Right atrium auricular region (tissue), 2 donors: ENCODE data around the gene CACNA1B. TPM values are rescaled to one million over a fixed set of nuclear protein-coding genes. Genes with fewer than 3 reads are reported as not detected.

Experiments used
- DNase-seq: peaks from one replicate; pipeline ENCODE4 v3.0.0-alpha.2; 2019; ENCODE audit warnings: low spot score
- H3K27ac ChIP-seq, 2 donors: fragments of 200-600 bp; sonication (generic); 1 replicate in 1 of 2; 2 replicates in 1 of 2; pipeline ENCODE4 v1.5.1; 2016 to 2019
- H3K27me3 ChIP-seq, 2 donors: fragments of 200-600 bp; sonication (generic); one replicate each; pipeline versions ENCODE4 v1.5.1 to v1.6.0; 2017 to 2019
- H3K36me3 ChIP-seq: fragments of 200-600 bp; sonication (generic); one replicate; pipeline ENCODE4 v1.5.1; 2016
- H3K4me1 ChIP-seq, 2 donors: fragments of 200-600 bp; sonication (generic); one replicate each; pipeline versions ENCODE4 v1.5.1 to v1.6.0; 2017 to 2019
- H3K4me3 ChIP-seq, 2 donors: fragments of 200-600 bp; sonication (generic); 1 replicate in 1 of 2; 2 replicates in 1 of 2; pipeline ENCODE4 v1.5.1; 2017 to 2019; ENCODE audit warnings: mild to moderate bottlenecking in 1 of 2, moderate library complexity in 1 of 2
- H3K9me3 ChIP-seq, 2 donors: fragments of 200-600 bp; sonication (generic); one replicate each; pipeline ENCODE4 v1.5.1; 2019
- total RNA-seq, 2 donors: library from RNA; depleted of rRNA; stranded (reverse); fragments of >200 nt; gene quantifications; one replicate each; pipeline ENCODE4 v1.1.0, GENCODE V29; 2016
- TF ChIP-seq, protein P1 (sequence below), 2 donors: fragments of 200-600 bp; sonication (generic); IDR thresholded peaks; one replicate each; pipeline ENCODE4 v1.5.1; 2019; ENCODE audit warnings: antibody characterized with exemption in 2 of 2

The CACNA1B gene
- total RNA-seq, 2 donors from 2014 or later = 0.04 to 0.41 TPM

DNA sequence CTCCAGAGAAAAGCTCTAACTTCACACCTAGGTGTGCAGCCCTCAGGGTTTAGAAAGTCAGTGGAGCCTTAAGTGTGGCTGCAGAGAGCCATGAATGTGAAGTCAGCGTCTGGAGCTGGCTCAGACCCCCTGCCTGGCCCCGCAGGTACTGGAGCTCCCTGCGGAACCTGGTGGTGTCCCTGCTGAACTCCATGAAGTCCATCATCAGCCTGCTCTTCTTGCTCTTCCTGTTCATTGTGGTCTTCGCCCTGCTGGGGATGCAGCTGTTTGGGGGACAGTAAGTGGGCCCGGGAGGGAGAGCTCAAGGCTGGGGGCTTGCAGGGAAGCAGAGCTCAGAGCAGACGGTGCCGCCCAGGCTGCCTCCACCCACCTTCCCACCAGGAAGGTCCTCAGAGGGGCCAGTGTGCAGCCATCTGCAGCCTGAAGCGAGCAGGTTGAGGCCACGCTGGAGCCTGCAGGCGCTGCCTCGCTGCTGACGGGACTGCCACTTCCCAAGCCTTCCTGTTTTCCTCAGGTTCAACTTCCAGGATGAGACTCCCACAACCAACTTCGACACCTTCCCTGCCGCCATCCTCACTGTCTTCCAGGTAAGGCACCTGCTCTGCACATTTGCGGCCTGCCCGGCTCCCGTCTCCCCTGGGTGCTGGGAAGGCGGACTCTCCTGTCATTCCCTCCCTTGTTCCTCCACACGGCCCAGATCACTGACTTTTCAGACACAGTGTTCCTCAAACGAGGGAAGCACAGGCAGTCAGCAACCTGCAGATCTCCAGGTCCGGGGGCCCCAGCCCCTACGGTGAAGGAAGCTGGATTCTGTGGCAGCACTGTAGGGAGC lies 108.9 kb downstream of the CACNA1B start:
- Histone ChIP-seq H3K9me3 (no peaks in the 10 kb centered on the region), H3K27me3 (no peaks in the 10 kb centered on the region), H3K27ac (no peak overlapping the region), H3K4me1 (no peaks in the 10 kb centered on the region), H3K4me3 (no peak overlapping the region), H3K36me3 (no peaks in the 10 kb centered on the region)
- TF ChIP-seq, protein P1, sequence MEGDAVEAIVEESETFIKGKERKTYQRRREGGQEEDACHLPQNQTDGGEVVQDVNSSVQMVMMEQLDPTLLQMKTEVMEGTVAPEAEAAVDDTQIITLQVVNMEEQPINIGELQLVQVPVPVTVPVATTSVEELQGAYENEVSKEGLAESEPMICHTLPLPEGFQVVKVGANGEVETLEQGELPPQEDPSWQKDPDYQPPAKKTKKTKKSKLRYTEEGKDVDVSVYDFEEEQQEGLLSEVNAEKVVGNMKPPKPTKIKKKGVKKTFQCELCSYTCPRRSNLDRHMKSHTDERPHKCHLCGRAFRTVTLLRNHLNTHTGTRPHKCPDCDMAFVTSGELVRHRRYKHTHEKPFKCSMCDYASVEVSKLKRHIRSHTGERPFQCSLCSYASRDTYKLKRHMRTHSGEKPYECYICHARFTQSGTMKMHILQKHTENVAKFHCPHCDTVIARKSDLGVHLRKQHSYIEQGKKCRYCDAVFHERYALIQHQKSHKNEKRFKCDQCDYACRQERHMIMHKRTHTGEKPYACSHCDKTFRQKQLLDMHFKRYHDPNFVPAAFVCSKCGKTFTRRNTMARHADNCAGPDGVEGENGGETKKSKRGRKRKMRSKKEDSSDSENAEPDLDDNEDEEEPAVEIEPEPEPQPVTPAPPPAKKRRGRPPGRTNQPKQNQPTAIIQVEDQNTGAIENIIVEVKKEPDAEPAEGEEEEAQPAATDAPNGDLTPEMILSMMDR (IDR thresholded peaks at IDR 0.05) = no peak
- peak; percentile 23 for DNase-seq

DNA sequence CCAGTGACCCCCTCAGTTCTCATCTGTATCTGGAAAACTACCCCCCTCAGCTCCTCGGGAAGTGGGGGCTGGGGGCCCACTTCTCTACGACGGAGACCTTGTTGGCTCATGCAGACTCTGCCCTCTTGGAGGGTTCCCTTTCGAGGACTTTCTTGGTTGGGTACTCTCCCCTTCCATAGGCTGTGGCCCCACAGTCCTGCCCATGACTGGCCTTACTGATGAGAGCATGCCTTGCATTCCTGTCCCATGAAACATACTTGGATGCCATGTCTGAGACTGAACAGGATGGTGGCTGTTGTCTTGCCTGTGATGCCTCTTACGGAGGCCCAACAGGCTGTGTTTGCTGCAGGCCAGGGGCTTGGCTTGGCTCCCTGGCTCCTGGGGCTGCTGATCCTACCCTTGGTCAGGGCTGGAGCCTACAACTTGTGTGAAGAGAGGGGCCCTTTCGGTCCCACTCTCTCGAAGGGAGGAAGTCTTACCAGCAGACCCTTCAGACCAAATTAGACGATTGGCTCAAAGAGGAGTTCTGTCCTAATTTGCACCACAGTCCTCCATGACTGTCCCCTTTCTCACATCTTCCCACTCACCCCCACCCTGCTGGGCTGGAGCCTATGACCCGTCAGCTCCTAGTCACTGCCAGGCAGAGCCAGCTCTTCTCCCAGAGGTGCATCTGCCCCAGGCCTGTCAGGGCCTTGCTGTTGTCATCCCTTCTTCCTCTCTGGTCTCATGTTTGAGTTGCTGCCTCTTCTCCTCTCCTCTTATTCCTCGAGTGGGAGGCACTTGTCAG lies 109.9 kb downstream of the CACNA1B start:
- TF ChIP-seq, protein P1 (IDR thresholded peaks at IDR 0.05) = no peak
- peak; percentile 42 for DNase-seq
- Histone ChIP-seq H3K9me3 (no peaks in the 10 kb centered on the region), H3K4me1 (no peaks in the 10 kb centered on the region), H3K27me3 (no peaks in the 10 kb centered on the region), H3K4me3 (no peak overlapping the region), H3K27ac (no peak overlapping the region), H3K36me3 (no peaks in the 10 kb centered on the region)

DNA sequence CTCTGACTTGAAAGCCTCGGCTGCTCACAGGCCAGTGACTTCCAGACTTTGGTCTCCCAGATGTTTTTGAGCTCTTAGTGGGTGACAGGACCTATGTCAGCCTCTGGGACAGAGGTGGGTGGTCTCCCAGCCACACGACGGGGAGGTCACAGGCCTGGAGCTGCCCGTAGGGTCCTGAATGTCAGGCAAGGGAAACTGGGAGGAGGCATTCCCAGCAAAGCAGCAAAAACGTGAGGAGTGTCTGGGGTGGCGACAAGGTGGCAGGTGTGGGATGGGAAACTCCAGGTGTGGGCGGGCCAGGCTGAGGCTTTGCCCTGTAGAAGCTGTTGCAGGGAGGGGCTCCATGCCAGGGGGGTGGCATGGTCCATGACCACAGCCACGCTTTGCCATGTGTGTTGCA lies 110.5 kb downstream of the CACNA1B start:
- no peak overlapping the region for H3K27ac ChIP-seq
- no peaks in the 10 kb centered on the region for H3K9me3 ChIP-seq
- no peaks in the 10 kb centered on the region for H3K36me3 ChIP-seq
- DNase-seq = peak; percentile 38
- no peak overlapping the region for H3K4me3 ChIP-seq
- H3K4me1 ChIP-seq = no peaks in the 10 kb centered on the region
- no peaks in the 10 kb centered on the region for H3K27me3 ChIP-seq
- TF ChIP-seq, protein P1 (IDR thresholded peaks at IDR 0.05) = no peak

DNA sequence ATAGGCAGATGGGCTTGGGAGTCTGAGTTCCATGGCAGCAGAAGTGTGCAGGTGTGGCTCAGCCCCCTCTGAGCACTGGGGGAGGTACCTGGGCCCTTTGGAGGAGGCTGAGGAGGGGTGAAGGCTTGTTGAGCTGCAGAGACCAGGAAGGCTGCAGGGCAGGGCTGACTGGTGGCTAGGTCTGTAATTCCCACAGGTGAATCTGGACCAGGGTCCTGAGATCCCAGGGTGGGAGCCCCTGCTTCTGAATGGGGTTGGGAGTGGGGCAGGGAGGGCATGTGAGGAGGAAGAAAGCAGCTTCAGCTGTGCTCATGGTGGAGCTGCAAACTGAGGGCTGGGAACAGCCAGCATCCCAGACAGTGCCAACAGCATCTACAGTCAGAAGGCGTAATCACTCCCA lies 111.1 kb downstream of the CACNA1B start:
- no peaks in the 10 kb centered on the region for H3K4me1 ChIP-seq

DNA sequence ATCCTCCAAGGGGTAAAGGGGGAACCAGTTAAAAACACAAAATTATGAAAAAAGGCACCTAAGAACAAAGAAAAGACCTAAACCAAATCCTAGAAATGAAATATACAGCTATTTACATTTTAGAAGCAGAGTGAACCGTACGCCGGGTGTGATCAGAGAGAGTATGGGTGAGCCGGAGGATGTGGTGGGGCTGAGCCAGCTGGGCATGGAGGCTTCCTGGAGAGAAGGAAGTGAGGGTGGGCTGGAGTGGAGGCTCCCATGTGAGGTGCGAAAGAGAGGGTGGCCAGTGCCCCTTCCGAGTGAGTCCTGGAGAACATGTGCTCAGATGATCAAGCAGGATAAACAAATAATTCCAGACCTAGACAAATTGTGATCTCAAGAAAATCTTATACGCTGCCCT lies 111.6 kb downstream of the CACNA1B start:
- peak; percentile 44 for DNase-seq
- H3K36me3 ChIP-seq = no peaks in the 10 kb centered on the region
- no peaks in the 10 kb centered on the region for H3K27me3 ChIP-seq
- no peak overlapping the region for H3K27ac ChIP-seq
- H3K9me3 ChIP-seq = no peaks in the 10 kb centered on the region
- H3K4me3 ChIP-seq = no peak overlapping the region
- TF ChIP-seq, protein P1 (IDR thresholded peaks at IDR 0.05) = no peak
- H3K4me1 ChIP-seq = no peaks in the 10 kb centered on the region

More for the DNA sequence above, 111.1 kb downstream of the CACNA1B start:
- DNase-seq = no peak
- no peaks in the 10 kb centered on the region for H3K27me3 ChIP-seq
- no peak overlapping the region for H3K4me3 ChIP-seq
- H3K27ac ChIP-seq = no peak overlapping the region
- no peaks in the 10 kb centered on the region for H3K9me3 ChIP-seq
- no peaks in the 10 kb centered on the region for H3K36me3 ChIP-seq
- TF ChIP-seq, protein P1 (IDR thresholded peaks at IDR 0.05) = no peak
